ENCODE data around the gene PCDHB8.
"Not testable (repeated sequence)": the region's sequence is repeated elsewhere in the genome, so short reads cannot be mapped to it uniquely, and the experiment has no call there.

The PCDHB8 gene

DNA sequence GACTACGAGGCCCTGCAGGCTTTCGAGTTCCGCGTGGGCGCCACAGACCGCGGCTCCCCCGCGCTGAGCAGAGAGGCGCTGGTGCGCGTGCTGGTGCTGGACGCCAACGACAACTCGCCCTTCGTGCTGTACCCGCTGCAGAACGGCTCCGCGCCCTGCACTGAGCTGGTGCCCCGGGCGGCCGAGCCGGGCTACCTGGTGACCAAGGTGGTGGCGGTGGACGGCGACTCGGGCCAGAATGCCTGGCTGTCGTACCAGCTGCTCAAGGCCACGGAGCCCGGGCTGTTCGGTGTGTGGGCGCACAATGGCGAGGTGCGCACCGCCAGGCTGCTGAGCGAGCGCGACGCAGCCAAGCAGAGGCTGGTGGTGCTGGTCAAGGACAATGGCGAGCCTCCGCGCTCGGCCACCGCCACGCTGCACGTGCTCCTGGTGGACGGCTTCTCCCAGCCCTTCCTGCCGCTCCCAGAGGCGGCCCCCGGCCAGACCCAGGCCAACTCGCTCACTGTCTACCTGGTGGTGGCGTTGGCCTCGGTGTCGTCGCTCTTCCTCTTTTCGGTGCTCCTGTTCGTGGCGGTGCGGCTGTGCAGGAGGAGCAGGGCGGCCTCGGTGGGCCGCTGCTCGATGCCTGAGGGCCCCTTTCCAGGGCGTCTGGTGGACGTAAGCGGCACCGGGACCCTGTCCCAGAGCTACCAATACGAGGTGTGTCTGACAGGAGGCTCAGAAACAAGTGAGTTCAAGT is 6.7 kb downstream of the PCDHB8 start:
- not testable (repeated sequence) for DNase-seq (ENCODE audit: low read depth)

DNA sequence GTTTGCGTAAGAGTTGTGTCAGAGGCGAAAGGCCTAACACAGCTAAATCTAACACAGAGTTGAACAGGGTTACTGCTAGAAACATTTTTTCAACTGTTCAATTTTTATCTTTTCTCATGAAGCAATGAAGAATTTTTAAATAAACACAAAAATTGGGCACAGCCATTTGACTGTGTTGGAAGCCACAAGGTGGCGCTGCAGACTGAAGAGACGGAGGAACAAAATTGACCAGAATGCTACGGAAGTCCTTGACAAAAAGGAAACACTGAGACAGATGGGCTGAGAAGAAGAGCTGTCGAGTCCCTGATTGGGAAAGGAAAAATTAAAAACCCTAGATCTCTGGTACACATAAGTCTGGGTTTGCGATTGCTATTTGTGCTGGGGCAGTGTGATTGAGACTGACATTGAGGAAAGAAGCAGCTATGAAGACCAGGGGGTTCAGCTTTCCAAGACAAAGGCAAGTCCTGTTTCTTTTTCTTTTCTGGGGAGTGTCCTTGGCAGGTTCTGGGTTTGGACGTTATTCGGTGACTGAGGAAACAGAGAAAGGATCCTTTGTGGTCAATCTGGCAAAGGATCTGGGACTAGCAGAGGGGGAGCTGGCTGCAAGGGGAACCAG is 9.4 kb downstream of the PCDHB8 start, which contains the start of gene PCDHB9:
PCDHB9 (plus strand) TSS at position 265 of the 616 bp plus-strand sequence; CDS start at position 423, 158 bp downstream.
- DNase-seq (ENCODE audit: low read depth): no peak

DNA sequence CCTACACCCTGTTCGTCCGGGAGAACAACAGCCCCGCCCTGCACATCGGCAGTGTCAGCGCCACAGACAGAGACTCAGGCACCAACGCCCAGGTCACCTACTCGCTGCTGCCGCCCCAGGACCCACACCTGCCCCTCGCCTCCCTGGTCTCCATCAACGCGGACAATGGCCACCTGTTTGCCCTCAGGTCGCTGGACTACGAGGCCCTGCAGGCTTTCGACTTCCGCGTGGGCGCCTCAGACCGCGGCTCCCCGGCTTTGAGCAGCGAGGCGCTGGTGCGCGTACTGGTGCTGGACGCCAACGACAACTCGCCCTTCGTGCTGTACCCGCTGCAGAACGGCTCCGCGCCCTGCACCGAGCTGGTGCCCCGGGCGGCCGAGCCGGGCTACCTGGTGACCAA is 11.1 kb downstream of the PCDHB8 start:
- not testable (repeated sequence) for DNase-seq (ENCODE audit: low read depth)

DNA sequence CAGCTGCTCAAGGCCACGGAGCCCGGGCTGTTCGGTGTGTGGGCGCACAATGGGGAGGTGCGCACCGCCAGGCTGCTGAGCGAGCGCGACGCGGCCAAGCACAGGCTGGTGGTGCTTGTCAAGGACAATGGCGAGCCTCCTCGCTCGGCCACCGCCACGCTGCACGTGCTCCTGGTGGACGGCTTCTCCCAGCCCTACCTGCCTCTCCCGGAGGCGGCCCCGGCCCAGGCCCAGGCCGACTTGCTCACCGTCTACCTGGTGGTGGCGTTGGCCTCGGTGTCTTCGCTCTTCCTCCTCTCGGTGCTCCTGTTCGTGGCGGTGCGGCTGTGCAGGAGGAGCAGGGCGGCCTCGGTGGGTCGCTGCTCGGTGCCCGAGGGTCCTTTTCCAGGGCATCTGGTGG is 11.5 kb downstream of the PCDHB8 start:
- DNase-seq (ENCODE audit: low read depth): not testable (repeated sequence)

DNA sequence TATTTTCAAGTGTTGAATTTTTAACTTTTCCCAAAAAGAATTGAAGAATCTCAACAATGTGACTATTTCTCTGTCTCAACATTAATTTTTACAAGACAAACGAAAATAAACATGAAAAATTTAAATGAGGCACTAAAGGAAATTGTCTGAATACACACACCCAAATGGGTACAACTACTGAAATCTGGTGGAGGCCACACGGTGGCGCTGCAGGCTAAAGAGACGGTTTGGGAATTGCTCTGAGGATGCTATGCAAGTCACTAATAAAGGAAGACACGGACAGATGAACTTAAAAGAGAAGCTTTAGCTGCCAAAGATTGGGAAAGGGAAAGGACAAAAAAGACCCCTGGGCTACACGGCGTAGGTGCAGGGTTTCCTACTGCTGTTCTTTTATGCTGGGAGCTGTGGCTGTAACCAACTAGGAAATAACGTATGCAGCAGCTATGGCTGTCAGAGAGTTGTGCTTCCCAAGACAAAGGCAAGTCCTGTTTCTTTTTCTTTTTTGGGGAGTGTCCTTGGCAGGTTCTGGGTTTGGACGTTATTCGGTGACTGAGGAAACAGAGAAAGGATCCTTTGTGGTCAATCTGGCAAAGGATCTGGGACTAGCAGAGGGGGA is 14.6 kb downstream of the PCDHB8 start, which contains the start of gene PCDHB10:
PCDHB10 (plus strand) TSS at position 244 of the 616 bp plus-strand sequence; CDS start at position 444, 200 bp downstream.
- DNase-seq (ENCODE audit: low read depth): no peak

DNA sequence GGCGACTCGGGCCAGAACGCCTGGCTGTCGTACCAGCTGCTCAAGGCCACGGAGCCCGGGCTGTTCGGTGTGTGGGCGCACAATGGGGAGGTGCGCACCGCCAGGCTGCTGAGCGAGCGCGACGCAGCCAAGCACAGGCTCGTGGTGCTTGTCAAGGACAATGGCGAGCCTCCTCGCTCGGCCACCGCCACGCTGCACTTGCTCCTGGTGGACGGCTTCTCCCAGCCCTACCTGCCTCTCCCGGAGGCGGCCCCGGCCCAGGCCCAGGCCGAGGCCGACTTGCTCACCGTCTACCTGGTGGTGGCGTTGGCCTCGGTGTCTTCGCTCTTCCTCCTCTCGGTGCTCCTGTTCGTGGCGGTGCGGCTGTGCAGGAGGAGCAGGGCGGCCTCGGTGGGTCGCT is 16.7 kb downstream of the PCDHB8 start:
- DNase-seq (ENCODE audit: low read depth): not testable (repeated sequence)

DNA sequence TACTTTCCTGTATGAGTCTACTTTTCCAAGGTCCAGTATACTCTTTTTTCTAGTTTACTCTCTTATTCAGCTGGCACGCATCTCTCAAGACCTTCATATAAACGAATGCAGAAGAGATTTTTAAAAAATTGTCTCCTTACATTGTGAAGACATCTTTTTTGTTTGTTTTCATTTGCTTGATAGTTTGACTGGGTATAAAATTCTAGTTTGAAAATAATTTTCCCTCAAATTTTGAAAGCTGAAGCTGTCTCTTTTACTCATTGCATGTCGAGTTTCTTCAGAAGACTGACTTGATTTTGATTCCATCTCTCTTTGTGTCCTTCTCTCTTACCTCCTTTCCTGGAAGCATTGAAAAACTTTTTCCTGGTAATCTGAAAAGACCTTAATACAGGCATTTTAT is 18.8 kb downstream of the PCDHB8 start:
- DNase-seq (ENCODE audit: low read depth): no peak

DNA sequence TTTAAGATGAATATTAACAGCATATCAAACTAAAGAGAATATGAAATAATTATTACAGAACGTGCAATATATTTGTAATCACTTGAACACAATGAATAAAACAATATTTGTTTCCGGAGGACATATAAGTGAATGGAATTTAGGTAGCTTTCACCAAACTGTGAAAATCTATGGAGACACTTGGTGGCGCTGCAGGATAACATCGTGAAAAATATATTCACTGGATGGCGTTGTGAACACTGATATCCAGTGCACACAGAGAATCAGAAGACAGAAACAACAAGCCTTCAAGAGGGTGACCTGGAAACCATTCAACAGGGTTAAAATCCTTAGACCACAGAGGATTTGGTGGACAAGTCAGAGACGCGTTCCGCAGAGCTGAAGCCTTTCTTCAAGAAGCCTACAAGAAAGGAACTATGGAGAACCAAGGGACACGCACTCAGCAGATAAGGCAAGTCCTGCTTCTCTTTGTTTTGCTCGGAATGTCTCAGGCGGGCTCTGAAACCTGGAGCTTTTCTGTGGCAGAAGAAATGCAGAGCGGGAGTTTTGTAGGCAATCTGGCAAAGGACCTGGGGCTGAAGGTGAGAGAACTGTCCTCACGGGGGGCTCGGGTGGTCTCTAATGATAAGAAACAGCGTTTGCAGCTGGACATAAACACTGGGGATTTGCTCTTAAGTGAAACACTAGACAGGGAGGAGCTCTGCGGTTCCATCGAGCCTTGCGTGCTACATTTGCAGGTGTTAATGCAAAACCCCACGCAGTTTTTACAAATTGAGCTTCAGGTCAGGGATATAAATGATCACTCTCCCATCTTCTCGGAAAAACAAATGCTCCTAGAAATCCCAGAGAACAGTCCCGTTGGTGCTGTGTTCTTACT is 22.0 kb downstream of the PCDHB8 start, which contains the start of gene PCDHB11:
PCDHB11 (plus strand) TSS at position 269 of the 877 bp plus-strand sequence; CDS start at position 417, 148 bp downstream.
- DNase-seq (ENCODE audit: low read depth): no peak

DNA sequence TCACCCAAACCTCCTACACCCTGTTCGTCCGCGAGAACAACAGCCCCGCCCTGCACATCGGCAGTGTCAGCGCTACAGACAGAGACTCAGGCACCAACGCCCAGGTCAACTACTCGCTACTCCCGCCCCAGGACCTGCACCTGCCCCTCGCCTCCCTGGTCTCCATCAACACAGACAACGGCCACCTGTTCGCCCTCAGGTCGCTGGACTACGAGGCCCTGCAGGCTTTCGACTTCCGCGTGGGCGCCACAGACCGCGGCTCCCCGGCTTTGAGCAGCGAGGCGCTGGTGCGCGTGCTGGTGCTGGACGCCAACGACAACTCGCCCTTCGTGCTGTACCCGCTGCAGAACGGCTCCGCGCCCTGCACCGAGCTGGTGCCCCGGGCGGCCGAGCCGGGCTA is 23.5 kb downstream of the PCDHB8 start:
- DNase-seq (ENCODE audit: low read depth): not testable (repeated sequence)

DNA sequence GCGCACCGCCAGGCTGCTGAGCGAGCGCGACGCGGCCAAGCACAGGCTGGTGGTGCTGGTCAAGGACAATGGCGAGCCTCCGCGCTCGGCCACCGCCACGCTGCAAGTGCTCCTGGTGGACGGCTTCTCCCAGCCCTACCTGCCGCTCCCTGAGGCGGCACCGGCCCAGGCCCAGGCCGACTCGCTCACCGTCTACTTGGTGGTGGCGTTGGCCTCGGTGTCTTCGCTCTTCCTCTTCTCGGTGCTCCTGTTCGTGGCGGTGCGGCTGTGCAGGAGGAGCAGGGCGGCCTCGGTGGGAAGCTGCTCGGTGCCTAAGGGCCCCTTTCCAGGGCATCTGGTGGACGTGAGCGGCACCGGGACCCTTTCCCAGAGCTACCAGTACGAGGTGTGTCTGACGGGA is 24.1 kb downstream of the PCDHB8 start:
- DNase-seq (ENCODE audit: low read depth): not testable (repeated sequence)

DNA sequence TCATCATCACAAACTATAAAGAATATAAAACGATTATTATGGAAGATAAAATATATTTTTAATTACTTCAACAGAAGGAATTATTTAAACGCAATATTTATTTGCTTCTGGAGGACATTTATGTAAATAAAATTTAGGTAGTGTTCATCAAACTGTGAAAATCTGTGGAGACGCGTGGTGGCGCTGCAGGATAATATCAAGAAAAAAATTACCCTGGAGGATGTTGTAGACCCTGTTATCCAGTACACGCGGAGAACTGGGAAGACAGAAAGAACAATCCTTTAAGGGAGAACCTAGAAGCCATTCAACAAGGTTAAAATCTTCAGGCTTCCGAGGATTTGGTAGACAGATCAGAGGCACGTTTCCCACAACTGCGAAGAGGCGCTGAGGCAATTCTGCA is 30.9 kb downstream of the PCDHB8 start, which contains the start of gene PCDHB12:
PCDHB12 (plus strand) TSS at position 242 of the 400 bp plus-strand sequence. CDS start 189 bp downstream, outside the sequence.
- no peak for DNase-seq (ENCODE audit: low read depth)

DNA sequence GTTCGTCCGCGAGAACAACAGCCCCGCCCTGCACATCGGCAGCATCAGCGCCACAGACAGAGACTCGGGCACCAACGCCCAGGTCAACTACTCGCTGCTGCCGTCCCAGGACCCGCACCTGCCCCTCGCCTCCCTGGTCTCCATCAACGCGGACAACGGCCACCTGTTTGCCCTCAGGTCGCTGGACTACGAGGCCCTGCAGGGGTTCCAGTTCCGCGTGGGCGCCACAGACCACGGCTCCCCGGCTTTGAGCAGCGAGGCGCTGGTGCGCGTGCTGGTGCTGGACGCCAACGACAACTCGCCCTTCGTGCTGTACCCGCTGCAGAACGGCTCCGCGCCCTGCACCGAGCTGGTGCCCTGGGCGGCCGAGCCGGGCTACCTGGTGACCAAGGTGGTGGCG is 32.7 kb downstream of the PCDHB8 start:
- DNase-seq (ENCODE audit: low read depth): not testable (repeated sequence)

DNA sequence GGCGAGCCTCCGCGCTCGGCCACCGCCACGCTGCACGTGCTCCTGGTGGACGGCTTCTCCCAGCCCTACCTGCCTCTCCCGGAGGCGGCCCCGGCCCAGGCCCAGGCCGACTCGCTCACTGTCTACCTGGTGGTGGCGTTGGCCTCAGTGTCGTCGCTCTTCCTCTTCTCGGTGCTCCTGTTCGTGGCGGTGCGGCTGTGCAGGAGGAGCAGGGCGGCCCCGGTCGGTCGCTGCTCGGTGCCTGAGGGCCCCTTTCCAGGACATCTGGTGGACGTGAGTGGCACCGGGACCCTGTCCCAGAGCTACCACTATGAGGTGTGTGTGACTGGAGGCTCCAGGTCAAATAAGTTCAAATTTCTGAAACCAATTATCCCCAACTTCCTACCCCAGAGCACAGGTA is 33.3 kb downstream of the PCDHB8 start:
- DNase-seq (ENCODE audit: low read depth): not testable (repeated sequence)

DNA sequence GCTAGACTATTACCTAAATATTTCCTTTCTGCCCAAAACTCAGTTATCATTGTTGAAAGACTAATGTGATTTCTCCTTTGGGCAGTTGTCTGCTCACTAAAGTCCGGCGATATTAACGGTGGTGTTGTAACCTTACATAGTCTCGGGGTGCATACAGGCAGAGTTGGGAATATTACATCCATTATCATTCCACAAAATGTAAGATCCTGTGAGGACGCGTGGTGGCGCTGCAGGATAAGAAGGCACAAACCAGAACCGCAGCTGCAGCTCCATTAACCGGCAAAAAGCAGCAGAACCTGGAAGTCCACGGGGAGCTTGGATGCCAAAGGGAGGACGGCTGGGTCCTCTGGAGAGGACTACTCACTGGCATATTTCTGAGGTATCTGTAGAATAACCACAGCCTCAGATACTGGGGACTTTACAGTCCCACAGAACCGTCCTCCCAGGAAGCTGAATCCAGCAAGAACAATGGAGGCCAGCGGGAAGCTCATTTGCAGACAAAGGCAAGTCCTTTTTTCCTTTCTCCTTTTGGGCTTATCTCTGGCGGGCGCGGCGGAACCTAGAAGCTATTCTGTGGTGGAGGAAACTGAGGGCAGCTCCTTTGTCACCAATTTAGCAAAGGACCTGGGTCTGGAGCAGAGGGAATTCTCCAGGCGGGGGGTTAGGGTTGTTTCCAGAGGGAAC is 36.2 kb downstream of the PCDHB8 start, which contains the start of gene PCDHB13:
PCDHB13 (plus strand) TSS at position 264 of the 684 bp plus-strand sequence; CDS start at position 469, 205 bp downstream.
- DNase-seq (ENCODE audit: low read depth): not testable (repeated sequence)

DNA sequence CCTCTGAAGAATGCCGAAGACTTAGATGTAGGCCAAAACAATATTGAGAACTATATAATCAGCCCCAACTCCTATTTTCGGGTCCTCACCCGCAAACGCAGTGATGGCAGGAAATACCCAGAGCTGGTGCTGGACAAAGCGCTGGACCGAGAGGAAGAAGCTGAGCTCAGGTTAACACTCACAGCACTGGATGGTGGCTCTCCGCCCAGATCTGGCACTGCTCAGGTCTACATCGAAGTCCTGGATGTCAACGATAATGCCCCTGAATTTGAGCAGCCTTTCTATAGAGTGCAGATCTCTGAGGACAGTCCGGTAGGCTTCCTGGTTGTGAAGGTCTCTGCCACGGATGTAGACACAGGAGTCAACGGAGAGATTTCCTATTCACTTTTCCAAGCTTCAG is 37.0 kb downstream of the PCDHB8 start:
- DNase-seq (ENCODE audit: low read depth): not testable (repeated sequence)

DNA sequence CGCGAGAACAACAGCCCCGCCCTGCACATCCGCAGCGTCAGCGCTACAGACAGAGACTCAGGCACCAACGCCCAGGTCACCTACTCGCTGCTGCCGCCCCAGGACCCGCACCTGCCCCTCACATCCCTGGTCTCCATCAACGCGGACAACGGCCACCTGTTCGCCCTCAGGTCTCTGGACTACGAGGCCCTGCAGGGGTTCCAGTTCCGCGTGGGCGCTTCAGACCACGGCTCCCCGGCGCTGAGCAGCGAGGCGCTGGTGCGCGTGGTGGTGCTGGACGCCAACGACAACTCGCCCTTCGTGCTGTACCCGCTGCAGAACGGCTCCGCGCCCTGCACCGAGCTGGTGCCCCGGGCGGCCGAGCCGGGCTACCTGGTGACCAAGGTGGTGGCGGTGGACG is 37.9 kb downstream of the PCDHB8 start:
- not testable (repeated sequence) for DNase-seq (ENCODE audit: low read depth)

DNA sequence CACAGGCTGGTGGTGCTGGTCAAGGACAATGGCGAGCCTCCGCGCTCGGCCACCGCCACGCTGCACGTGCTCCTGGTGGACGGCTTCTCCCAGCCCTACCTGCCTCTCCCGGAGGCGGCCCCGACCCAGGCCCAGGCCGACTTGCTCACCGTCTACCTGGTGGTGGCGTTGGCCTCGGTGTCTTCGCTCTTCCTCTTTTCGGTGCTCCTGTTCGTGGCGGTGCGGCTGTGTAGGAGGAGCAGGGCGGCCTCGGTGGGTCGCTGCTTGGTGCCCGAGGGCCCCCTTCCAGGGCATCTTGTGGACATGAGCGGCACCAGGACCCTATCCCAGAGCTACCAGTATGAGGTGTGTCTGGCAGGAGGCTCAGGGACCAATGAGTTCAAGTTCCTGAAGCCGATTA is 38.4 kb downstream of the PCDHB8 start:
- not testable (repeated sequence) for DNase-seq (ENCODE audit: low read depth)

DNA sequence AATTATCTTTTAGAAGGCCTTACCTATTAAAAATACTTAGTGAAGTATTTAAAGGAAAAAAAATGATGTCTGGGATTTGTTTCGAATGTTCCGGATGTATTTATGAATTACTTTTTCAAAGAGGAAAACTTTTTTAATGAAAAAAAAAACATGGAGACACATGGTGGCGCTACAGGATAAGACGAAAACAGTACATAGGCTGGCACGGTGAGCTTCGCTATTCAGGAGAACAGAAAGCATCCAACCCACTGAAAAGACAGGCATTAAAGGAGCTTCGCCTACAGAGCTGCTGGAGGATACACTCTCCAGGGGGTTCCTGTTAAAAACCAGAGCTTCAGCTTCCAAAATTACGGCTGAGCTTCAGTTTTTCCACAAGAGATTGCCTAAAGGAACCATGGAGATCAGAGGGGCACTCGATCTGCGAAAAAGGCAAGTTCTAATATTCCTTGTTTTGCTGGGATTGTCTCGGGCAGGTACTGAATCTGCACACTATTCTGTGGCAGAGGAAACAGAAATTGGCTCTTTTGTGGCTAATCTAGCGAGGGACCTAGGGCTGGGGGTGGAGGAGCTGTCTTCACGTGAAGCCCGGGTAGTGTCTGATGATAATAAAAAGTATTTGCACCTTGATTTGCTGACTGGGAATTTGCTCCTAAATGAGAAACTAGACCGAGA is 45.7 kb downstream of the PCDHB8 start, which contains the start of gene PCDHB14:
PCDHB14 (plus strand) TSS at position 232 of the 672 bp plus-strand sequence; CDS start at position 395, 163 bp downstream.
- no peak for DNase-seq (ENCODE audit: low read depth)

DNA sequence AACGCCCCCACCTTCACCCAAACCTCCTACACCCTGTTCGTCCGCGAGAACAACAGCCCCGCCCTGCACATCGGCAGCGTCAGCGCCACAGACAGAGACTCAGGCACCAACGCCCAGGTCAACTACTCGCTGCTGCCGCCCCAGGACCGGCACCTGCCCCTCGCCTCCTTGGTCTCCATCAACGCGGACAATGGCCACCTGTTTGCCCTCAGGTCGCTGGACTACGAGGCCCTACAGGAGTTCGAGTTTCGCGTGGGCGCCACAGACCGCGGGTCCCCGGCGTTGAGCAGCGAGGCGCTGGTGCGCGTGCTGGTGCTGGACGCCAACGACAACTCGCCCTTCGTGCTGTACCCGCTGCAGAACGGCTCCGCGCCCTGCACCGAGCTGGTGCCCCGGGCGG is 47.3 kb downstream of the PCDHB8 start:
- DNase-seq (ENCODE audit: low read depth): not testable (repeated sequence)

DNA sequence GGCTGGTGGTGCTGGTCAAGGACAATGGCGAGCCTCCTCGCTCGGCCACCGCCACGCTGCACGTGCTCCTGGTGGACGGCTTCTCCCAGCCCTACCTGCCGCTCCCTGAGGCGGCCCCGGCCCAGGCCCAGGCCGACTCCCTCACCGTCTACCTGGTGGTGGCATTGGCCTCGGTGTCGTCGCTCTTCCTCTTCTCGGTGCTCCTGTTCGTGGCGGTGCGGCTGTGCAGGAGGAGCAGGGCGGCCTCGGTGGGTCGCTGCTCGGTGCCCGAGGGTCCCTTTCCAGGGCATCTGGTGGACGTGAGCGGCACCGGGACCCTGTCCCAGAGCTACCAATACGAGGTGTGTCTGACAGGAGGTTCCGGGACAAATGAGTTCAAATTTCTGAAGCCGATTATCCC is 47.8 kb downstream of the PCDHB8 start:
- DNase-seq (ENCODE audit: low read depth): not testable (repeated sequence)
